ENCODE results near the gene PAK6.

The PAK6 gene

GRCh38 chr15:40312370-40313158 is 73.7 kb downstream of the PAK6 start:
- DNase-seq: no peak

- DNase-seq: no peak
Measured at GRCh38 chr15:40313531-40314398, 74.9 kb downstream of the PAK6 start.

- no peak for DNase-seq
Measured at GRCh38 chr15:40314723-40315276, 75.9 kb downstream of the PAK6 start.

DNA sequence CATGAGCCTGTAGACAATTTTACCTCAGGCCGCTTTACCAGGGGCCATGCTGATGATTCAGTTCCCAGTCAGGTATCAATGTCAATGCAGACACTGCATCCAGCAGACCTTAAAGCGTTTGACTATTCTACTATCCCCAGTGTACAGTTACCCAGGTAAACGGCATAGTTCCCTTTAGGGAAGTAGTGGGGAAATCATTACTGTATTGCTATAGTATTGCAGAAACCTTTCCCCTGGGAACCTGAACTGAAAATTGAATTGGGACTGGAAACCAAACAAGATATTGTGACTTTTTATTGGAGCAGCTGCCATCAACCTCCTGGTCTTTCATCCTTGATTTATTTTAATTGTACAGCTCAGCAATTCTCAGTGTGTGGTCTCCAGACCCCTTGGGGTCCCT is 78.1 kb downstream of the PAK6 start:
- DNase-seq: no peak

DNA sequence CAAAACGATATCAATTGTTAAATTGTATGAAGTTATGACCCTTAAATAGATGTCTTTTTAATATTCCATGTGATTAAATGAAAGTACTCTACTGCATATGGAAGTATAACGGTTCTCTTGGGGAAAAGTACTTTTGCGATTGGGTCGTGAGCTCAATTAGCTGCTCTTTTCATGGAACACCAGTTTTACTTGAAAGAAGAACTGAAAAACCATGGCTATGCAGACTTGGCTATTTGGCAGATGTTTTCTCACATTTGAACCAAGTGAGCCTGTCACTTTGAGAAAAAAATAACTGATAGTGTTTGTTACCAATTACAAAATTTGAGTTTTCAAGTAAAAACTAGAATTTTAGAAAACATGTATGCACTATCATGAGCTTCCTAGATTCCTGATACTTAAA is 78.7 kb downstream of the PAK6 start:
- DNase-seq: no peak

DNA sequence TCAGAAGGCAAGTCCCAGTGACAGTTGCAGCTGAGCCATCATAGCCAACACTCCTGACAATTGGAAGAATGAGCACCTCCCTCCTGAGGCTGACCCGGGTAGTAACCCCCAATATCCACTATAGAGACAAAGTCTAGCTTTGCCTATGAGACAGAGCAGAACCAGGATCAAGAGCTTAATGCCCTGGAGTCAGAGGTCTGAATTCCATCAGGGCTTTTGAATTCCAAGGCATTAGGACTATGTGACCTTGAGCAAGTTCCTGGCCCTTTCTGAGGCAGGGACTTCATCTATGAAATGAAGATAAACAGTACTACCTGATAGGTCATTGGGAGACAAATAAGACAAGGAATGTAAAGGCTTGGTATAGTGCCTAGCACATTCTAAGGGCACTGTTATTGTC is 81.5 kb downstream of the PAK6 start:
- no peak for DNase-seq

GRCh38 chr15:40320931-40321371 is 82.1 kb downstream of the PAK6 start:
- DNase-seq: peak; percentile 64

DNA sequence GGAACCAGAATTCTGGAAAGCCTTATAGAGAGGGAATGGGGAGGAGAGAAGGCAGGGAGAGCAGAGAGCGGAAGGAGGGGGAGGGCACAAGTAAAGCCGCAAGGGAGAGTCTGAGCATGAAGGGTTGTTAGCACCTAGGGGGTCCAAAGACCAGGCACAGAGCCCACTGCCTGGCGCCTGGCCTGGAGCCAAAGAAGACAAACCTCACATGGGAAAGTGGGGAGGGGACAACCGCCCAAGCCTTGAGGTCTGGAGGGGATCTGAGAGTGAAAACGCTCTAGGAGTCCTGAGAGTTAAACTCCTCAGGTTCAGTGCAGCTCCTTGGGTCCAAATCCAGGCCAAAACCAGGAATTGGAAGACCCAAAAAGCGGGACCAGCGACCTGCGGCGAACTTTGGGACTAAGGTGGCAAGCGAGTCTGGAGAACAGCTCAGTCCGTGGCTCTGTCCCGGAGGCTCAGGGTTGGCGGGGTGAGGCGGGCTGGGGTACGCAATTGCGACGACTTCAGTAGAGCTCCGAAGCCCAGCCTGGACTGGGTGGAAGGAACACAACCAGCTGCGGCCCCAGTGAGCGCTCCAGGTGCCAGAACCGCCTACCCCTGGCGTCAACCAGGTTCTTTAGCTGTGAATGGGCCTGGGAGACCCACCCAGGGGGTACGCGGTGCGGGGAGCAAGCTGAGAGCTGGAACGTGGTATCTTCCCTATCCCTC is 83.8 kb downstream of the PAK6 start:
- peak; percentile 48 for DNase-seq

- peak; percentile 96 for DNase-seq
Measured at GRCh38 chr15:40323239-40323952, 84.5 kb downstream of the PAK6 start, which contains the start of gene INAFM2. Gene INAFM2 (plus strand): TSS chr15:40323692. CDS start chr15:40324056, 364 bp downstream.

GRCh38 chr15:40323953-40324937 is 85.4 kb downstream of the PAK6 start:
- no peak for DNase-seq

GRCh38 chr15:40325188-40325587 is 86.3 kb downstream of the PAK6 start:
- no peak for DNase-seq

DNA sequence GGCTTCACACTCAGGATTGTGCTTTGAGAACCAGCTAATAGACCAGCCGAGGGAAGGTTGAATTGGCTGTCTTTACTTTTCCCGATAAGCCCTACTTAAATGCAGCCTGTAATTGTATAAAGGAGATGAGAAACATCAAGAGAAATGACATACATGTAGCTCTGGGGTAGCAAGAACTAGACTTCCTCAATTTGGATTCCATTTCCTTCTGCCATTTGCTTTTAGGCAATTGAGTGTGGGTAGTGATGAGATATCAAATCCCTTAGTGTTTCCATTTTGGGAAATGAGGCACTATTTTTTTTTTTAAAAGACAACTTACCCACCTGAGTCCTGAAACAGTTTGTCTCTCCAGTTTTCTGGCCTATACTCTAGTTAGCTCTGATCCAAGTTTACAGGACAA is 86.8 kb downstream of the PAK6 start:
- DNase-seq: no peak

Measured in fibroblast of skin of abdomen (primary cell).